HG02970 (cell line): ENCODE measurements around the gene VWC2.

Source experiments
- ATAC-seq: cut with Tn5 transposase; IDR thresholded peaks from one replicate; pipeline ENCODE4 v1.9.1; 2021; ENCODE audit warnings: mild to moderate bottlenecking, moderate library complexity, moderate number of reproducible peaks; ENCODE audit not compliant: unreplicated experiment, low FRiP score

The VWC2 gene

DNA sequence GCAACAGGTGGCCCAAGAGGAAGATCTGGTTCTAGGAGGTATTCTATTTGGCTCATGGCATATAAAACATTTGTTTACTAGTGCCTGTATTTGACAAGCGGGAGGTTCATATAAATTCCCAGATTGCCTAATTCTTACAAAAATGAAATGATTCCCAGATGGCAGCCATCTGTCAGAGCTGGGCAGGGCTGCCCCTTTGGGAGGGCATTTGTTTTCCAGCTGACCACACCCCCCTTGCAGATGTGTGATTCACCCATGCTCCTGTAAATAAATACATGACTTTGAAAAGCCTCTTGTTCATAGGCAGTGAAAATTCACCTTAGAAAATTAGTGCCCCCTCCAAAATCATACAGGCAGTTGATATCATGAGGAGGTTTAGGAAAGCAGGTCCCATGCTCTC is 8.6 kb downstream of the VWC2 start:
- no peak for ATAC-seq

DNA sequence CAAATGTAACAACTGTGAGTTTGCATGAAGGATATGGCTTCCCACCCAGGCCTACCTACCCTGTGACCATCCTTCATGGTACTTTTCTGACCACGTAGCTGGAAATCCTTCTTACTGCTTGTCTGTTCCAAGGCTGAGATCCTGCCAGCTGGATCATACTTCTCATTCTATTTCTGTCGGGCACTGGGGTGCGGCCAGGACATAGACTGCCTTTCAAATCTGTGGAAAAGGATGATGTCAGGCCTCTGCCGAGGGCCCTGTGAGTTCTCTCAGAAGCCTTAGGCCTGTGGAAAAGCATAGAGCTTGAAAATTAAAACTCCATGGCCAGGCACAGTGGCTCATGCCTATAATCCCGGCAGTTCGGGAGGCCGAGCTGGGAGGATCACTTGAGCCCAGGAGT is 10.0 kb downstream of the VWC2 start:
- ATAC-seq = no peak

DNA sequence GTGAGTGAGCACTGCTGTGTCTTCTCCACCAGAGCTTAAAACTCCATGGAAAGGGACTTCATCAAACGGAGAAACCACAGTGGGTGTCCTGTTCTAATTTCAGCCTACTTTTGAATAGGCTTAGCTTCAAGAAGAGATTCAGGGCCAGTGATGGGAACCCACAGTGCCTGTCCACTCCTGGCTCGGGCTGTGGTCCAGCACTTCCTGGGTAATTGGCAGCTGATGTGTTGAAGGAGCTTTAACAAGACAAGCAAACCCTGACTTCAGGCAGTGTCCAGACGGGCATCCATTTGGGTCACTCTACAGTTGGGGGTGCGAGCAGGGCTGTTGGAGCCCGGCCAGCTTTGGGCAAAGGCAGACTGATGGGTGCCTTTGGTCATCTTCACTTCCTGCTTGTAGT is 14.5 kb downstream of the VWC2 start:
- no peak for ATAC-seq

DNA sequence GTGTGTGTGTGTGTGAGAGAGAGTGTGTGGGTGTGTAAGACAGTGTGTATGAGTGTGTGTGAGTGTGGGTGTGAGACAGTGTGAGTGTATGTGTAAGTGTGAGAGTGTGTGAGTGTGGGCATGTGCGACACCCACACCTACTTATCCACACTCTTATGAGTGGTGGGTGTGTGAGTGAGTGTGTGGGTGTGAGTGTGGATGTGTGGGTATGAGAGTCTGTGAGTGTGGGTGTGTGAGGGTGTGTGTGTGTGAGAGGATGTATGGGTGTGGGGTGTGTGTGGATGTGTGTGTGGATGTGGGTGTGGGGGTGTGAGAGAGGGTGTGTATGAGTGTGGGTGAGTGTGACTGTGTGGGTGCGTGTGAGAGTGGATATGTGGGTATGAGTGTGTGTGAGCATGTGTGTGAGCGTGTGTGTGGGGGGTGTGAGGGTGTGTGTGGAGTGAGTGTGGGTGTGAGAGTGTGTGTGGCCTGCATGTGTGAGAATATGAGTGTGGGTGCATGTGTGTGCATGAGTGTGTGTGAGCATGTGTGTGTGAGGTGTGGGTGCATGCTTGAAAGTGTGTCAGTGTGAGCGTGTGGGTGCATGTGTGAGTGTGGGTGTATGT is 15.1 kb downstream of the VWC2 start:
- ATAC-seq = no peak

DNA sequence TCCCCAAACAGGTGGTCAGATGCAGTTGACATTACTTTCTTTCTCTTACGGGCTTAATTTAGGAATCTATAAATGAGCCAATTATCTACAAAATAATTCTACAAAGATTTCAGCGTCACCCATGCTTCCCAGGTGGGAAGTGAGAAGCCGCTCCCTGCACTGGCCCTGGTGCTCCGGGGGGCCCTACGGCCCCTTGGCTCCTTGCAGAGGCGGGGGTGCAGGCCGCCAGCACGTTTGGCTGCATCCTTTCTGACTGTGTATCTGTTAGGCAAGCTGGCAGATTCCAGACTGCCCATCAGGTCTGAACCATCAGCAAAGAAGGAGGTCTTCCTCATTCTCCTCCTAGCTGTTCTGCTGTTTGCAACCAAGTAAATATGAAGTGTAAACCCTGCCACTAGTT is 16.3 kb downstream of the VWC2 start:
- no peak for ATAC-seq

DNA sequence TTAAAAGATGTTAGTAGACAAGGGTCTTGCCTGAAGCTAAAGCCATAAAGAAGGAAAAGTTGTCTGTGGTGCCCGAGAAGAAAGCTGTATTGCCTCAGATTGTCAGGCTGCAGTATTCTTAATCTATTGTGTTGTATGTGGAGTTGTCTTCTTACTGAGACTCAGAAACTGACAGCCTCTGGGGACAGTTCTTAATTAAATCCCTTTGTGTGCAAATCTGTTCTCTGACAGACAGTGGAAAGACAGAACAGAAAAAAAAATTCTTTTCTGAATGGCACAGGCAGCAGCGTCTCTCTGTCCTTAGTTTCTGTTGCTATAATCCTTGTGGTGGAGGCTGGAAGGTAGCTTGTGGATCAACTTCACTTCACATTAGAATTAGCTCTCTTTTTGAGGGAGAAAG is 16.8 kb downstream of the VWC2 start:
- no peak for ATAC-seq

DNA sequence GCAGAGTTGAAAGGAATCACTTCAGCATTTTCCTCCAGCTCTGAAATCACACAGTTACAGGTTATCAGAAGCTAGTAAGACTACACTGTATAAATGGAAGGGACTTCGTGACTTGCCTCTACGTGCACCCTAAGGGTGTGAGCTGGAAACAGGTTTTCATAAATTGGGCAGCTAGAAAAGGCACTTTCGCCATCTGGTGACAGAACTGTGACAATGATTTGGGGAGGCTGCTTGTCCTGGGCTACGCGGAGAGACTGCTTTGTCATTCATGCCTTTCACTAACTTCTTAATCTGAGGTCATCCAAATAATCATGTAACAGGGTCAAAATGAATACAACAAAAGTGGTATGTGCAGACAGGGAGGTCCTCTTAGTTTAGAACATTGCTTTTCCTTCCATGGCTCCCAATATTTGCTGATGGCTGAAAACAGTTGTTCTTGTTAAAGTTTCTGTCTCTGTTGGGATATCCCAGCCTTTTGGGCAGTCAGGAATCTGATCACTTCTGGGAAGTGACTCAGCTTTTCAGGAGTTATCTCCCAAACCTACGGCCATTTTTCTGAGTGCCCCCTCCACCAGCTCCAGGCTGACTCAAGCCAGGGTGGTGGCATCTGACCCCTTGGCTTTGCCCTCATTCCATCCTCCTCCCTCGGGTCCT is 17.8 kb downstream of the VWC2 start:
- no peak for ATAC-seq

DNA sequence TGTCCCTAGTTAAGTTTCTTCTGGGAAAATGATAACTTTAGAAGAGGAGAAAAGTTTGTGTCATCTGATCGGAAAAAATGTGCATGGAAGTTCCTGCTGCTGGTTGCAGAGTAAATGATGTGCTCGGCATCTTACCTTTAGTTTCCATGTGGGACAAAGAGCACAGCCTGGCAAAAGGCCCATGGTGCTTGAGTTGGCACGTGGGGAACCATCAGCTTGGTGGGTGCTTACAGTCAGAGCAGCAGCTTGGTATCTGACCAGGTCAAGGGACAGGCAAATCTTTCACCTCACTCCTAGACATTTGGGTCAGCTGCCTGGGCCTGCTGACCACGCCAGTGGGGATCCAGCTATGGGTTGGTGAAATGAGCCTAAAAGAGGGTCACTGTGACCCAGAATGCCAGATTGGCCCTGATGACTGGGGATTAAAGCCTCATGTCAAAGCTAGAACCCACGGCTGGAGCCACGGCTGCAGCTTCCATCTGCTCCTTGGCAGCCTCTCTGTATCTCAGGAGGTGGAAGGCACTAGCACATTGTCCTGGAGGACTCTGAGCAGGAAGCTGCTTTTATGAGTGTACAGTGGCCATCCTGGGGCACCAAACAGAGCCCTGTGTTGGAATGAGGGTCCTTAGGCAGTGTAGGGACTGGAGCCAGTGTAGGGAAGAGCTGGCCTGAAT is 24.7 kb downstream of the VWC2 start:
- no peak for ATAC-seq

DNA sequence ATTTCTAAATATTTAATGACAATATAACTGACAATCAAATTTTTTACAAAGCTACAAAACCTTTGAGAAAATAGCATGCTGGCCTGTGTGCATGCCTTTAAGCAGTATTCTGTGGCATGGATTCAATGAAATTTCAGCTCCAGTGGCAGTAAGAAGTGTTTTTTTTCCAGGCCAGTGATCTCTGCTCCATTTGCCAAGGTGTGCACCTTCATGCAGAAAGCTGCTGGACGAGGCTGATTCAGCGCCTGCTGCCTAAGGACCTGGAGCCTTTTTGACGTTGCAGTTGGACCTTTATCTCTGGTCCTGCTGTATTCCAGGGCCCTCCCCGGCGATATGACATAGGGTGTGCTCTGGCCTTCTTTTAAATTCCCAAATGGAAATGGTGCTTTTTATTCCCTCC is 26.6 kb downstream of the VWC2 start:
- no peak for ATAC-seq

DNA sequence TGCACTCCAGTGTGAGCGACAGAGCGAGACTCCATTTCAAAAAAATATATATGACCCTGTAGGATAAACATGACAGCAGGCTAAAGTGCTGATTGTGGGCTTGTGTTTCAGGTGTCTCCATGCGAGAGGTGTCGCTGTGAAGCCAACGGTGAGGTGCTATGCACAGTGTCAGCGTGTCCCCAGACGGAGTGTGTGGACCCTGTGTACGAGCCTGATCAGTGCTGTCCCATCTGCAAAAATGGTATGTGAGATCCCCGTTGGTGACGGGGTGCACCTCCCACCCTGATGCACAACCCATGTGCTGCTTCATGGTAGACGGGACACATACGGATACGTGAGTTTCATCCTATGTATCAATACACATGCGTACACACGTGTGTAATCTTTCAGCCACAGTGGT is 29.2 kb downstream of the VWC2 start:
- ATAC-seq = no peak

DNA sequence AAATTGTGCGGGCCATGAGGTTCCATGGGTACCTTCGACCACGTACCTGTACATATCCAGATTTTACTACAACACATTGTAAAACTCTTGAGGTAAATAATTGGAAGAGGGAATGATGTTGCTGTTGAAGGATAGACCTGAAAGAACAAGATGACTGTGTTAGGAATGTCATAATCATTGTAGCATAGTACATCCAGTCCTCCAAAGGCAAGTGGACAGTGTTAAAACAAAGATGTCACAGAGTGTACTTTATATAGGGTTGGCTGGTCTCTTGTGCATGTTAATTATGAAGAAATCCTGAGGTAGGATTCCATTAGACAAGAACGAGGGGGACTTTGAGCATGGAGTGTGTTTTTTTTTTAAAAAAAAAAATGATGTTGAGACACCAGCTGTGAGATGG is 30.4 kb downstream of the VWC2 start:
- no peak for ATAC-seq

DNA sequence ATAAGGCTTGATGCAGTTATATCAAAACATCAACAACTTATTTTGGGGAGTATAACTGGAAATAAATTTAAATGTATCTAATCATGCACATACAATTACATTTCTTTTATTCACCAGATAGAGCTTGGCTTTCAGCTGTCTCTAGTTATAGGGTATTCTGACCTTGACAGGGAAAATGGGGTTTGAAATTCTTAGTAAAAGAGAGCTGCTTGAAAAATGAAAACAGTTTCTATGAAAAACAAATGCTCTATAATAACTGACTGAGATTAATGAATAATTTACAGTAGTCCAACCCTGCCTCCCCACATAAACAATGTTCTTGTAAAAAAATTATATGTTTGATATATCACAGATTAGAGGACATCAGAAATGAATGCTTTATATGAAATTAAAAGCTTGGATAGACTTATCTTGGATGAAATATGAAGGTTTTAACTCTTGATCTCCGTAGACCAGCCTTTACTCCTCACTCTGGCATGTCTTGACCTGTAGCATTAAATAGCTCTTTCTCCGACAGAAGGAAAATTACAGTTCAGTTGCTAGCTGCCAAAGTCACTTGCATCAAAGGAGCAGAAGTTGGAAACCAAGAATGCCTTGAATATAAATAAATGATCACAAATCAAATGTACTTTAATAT is 32.1 kb downstream of the VWC2 start:
- no peak for ATAC-seq

DNA sequence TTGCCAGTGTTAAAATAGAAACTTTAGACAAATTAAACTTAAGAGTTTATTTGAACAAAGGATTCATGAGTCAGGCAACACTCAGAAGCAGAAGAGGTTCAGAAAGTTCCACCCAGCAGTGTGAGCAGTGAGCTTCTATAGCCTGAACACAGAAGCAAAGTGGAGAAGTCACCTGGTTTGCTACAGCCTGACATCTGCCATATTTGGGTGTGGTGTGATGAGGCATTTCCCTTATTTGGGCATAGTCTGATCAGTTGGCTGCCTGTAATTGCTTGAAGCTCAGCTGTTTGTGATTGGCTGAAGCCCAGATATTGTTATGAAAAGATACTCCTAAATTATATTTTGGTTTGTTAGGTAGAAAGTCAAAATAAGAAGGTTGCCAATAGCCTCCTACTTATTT is 39.1 kb downstream of the VWC2 start:
- no peak for ATAC-seq

DNA sequence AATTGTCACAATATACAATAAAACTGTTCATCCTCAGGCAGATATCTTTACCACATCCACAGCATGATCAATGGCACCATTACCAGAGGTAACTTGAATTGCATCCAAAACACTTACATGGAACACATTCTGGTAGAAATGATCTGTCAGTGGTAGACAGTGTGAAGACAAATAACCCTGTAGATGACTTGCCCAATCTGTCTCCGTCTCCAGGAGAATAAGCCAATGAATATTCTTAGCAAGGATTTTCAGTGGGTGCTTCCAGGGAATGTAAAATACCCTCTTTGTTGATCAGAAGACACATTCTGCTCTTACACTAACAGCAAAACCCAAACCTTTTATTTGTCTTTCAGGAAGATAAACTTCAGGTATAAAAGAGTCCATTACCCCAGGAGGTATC is 43.8 kb downstream of the VWC2 start:
- ATAC-seq = no peak

DNA sequence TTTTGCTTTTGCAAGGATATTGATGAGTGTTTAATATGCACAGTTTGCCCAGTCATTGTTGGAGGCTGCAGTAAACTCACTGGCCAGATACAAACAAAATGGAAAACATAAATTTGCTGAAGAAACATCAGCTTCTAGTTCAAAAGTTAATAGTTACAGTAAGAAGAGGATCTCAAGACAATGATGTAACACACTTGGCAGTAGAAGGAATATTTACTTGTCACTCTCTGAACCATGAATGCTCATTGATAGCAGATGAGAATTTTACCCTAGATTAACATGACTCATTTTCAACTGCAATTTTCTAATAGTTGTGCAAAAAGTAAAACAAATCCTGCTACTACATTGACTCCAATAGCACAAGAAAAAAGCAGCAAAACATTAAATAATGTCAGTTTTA is 47.7 kb downstream of the VWC2 start:
- no peak for ATAC-seq

DNA sequence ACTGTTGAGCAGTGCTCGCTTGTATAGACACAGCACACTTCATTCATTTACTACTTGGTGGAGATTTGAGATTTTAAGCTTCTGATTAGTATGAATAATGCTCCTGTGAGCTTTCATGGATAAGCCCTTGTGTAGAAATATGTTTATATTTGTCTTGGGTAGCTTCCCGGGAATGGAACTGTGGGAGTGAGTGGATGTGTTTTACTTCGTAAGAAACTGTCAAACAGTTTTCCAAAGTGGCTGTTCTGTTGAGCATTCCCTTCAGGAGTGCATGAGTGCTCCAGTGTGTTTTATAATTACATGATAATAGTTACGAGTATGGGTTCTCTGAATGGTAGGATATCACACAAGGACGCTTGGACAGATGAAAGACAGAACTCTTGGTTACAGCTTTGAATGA is 49.4 kb downstream of the VWC2 start:
- ATAC-seq = no peak

DNA sequence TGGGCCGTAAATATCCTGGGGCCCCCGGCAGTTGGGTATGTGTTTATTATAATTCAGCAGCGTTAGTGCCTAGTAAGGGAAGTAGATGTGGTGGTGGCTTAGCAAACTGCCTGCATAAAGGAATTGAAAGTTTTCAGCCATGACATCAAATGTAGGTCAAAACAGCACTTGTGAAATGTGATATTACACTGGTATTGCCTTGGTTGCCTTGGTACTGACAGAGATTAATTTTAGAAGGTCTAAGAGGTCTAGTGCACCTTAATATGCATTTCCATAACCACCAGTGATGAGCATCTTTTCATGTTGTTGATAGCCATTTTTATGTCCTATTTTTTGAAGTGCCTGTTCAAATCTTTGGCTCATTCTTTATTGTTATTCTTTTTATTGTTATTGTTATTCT is 50.1 kb downstream of the VWC2 start:
- ATAC-seq = no peak

DNA sequence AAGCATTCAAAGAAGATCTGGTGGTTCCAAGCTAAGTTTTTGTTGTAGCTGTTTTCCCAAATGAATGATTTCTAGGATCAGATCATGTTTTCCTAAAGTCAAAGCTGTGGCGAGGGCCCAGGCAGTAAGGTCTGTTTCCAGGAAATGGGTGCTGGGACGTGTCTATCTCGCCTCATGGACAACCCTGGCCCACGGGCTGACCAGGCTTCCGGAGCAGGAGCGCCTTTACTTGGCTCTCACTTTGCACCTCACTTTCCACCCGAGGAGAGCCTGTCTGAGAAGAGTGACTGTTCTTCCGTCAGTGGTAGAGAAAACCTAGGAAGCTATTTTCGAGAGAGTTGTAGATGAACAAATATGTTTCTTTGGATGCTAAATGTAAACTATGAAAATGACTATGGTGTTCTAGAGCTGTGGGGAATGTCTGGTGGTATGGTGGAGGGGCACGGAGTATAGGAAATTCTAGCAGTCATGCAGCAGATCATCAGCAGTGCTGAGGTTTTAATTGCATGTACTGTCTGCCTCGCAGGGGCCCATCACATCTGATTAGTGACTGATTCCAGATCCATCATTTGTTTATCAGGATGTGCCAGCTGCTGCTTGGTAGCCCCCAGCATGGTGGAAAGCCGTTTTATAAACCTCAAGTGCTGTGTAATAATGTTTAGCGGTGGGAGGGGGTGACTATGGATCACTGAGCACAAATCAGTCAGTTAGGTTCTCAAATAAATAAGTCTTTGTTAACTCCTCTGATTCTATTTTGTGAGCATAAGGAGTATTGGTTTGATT is 66.6 kb downstream of the VWC2 start:
- no peak for ATAC-seq

DNA sequence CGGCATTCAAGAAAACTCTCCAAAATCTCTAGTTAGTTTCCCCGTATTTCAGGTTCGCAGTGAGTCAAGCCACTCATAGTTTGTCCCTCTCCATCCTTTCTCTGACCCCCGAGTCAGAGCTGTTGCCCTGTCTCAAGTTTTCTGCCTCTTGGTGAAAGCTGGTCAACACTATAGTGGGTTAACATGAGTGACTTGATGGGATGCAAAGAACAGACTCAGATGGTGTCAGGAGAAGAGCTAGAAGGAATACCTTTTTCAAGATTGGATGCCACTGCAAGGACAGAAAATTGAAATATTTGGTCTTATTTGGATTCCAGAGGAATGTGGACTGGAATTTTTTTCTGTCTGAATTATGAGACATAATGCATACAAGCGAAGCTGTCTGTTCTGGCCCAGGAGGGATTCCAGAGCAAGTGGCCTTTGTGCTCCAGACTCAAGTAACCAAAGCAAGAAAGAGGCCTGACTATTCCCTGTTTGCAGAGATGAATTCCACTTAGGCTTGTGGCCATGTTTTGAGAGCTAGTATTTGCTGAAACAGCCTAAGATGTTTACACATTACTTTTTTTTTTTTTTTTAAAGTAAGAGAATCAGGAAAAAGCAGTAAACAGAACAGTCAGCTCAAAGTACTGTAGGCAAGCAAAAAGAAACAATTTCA is 67.4 kb downstream of the VWC2 start:
- ATAC-seq = no peak

DNA sequence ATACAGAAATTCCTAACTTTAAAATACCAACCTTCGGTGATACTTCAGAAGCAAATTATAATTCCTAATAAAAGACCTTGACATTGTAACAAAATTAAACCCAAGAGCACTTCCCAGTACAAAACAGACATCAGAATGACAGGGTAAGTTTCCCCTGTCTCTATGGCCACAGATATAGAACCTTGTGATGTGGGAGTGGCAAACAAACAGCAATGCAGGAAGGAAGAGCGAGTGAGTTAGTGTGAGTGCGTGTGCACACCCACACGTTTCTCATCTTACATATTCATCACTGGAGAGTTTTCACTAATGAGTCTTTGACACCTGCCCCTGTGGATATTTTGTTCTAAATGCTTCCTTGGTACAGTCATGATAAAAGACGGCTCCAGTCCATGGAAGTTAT is 72.2 kb downstream of the VWC2 start:
- ATAC-seq = no peak
